Frontal cortex (tissue), 4 donors: ENCODE data around the gene MARK1. TPM values are rescaled to one million over a fixed set of nuclear protein-coding genes. Genes with fewer than 3 reads are reported as not detected.

Source experiments
- DNase-seq, 2 donors: peaks; one replicate each; pipeline ENCODE4 v3.0.0; 2012; ENCODE audit warnings: low spot score in 2 of 2
- FAIRE-seq: peaks from 2 replicates; lab custom pipeline; 2012; peaks lifted over from hg19 to GRCh38; lab: Jason Lieb, UNC
- total RNA-seq: library from RNA; depleted of rRNA; stranded (reverse); fragments of >200 nt; gene quantifications from one replicate; pipeline ENCODE4 v1.2.3, GENCODE V29; 2014
- donor health status: control.
- donor health status: control.
- donor health status: control.

The MARK1 gene
- 62.4 TPM for total RNA-seq

- peak; percentile 73 to 79 for DNase-seq
- no peak for FAIRE-seq
These were observed at the start of gene MARK1 for GRCh38 chr1:220527908-220528678. Gene MARK1, plus strand, starts transcription at chr1:220528136. Its CDS starts 687 bp downstream, at chr1:220528823.

GRCh38 chr1:220483700-220484099 lies 44.2 kb upstream of the MARK1 start:
- DNase-seq, result no peak
- FAIRE-seq, result no peak

GRCh38 chr1:220484135-220484534 lies 43.8 kb upstream of the MARK1 start:
- FAIRE-seq (no peak), DNase-seq (no peak)

GRCh38 chr1:220485131-220485530 lies 42.8 kb upstream of the MARK1 start:
- no peak for DNase-seq
- FAIRE-seq, result no peak

- no peak for FAIRE-seq
These were observed 42.1 kb upstream of the MARK1 start for GRCh38 chr1:220485791-220486190.

GRCh38 chr1:220487297-220487820 lies 40.6 kb upstream of the MARK1 start:
- no peak for DNase-seq
- no peak for FAIRE-seq

More at GRCh38 chr1:220485791-220486190, 42.1 kb upstream of the MARK1 start:
- no peak for DNase-seq

GRCh38 chr1:220491891-220492290 lies 36.0 kb upstream of the MARK1 start:
- DNase-seq, result no peak
- FAIRE-seq, result no peak

- DNase-seq, result no peak
- FAIRE-seq, result no peak
These were observed 30.6 kb upstream of the MARK1 start for GRCh38 chr1:220497220-220497947.

- DNase-seq (no peak), FAIRE-seq (no peak)
These were observed 29.7 kb upstream of the MARK1 start for GRCh38 chr1:220498188-220498587.

- FAIRE-seq, result no peak
- DNase-seq, result no peak
These were observed 27.6 kb upstream of the MARK1 start for GRCh38 chr1:220500372-220500771.

- DNase-seq (no peak), FAIRE-seq (no peak)
These were observed 23.6 kb upstream of the MARK1 start for GRCh38 chr1:220504329-220504728.

- no peak for FAIRE-seq
- no peak for DNase-seq
These were observed 20.9 kb upstream of the MARK1 start for GRCh38 chr1:220507085-220507484.

- DNase-seq (no peak), FAIRE-seq (no peak)
These were observed 16.8 kb upstream of the MARK1 start for GRCh38 chr1:220511179-220511578.

- no peak for FAIRE-seq
- DNase-seq, result no peak
These were observed 16.2 kb upstream of the MARK1 start for GRCh38 chr1:220511785-220512184.

GRCh38 chr1:220513834-220514233 lies 14.1 kb upstream of the MARK1 start:
- no peak for DNase-seq
- no peak for FAIRE-seq

- FAIRE-seq, result no peak
- no peak for DNase-seq
These were observed 13.7 kb upstream of the MARK1 start for GRCh38 chr1:220514256-220514655.

- no peak for DNase-seq
- no peak for FAIRE-seq
These were observed 11.8 kb upstream of the MARK1 start for GRCh38 chr1:220516014-220516721.

- DNase-seq, result no peak
- no peak for FAIRE-seq
These were observed 11.3 kb upstream of the MARK1 start for GRCh38 chr1:220516722-220517042.

GRCh38 chr1:220521778-220522177 lies 6.2 kb upstream of the MARK1 start:
- no peak for FAIRE-seq
- DNase-seq, result no peak

GRCh38 chr1:220526294-220526693 lies 1.6 kb upstream of the MARK1 start:
- no peak for DNase-seq
- no peak for FAIRE-seq
